Astrocyte (in vitro differentiated cells and primary cell): ENCODE data around the gene DGKH. TPM values are rescaled to one million over a fixed set of nuclear protein-coding genes. Genes with fewer than 3 reads are reported as not detected.

Experiments used
- DNase-seq: peaks from one replicate; pipeline ENCODE4 v3.0.0-alpha.2; 2010; ENCODE audit warnings: low read depth
- FAIRE-seq: peaks from 2 replicates; lab custom pipeline; 2011; peaks lifted over from hg19 to GRCh38; lab: Jason Lieb, UNC
- H2AFZ ChIP-seq: 2 replicates; pipeline ENCODE4 v1.6.0; 2012; ENCODE audit warnings: low read depth, low read length, inconsistent platforms
- H3K27ac ChIP-seq: 2 replicates; pipeline ENCODE4 v1.5.1; 2011; ENCODE audit warnings: low read depth, low read length, inconsistent platforms
- H3K27me3 ChIP-seq: 2 replicates; pipeline ENCODE4 v1.6.0; 2011; ENCODE audit warnings: low read length, inconsistent platforms; ENCODE audit not compliant: insufficient read depth
- H3K36me3 ChIP-seq: 2 replicates; pipeline ENCODE4 v1.5.1; 2011; ENCODE audit warnings: low read length, inconsistent platforms; ENCODE audit not compliant: insufficient read depth
- H3K4me1 ChIP-seq: 2 replicates; pipeline ENCODE4 v1.5.1; 2011; ENCODE audit warnings: low read length, inconsistent platforms; ENCODE audit not compliant: insufficient read depth
- H3K4me2 ChIP-seq: 2 replicates; pipeline ENCODE4 v1.6.0; 2012; ENCODE audit warnings: low read length, inconsistent platforms
- H3K4me3 ChIP-seq: 2 replicates; pipeline ENCODE4 v1.5.1; 2011; ENCODE audit warnings: low read depth, mild to moderate bottlenecking, low read length, inconsistent platforms; ENCODE audit not compliant: insufficient read depth
- H3K79me2 ChIP-seq: 2 replicates; pipeline ENCODE4 v1.6.0; 2012; ENCODE audit warnings: mild to moderate bottlenecking, low read length, inconsistent platforms; ENCODE audit not compliant: insufficient read depth
- H3K9ac ChIP-seq: 2 replicates; pipeline ENCODE4 v1.6.0; 2012; ENCODE audit warnings: mild to moderate bottlenecking, low read length, inconsistent platforms
- H3K9me3 ChIP-seq: 2 replicates; pipeline ENCODE4 v1.5.1; 2012; ENCODE audit warnings: low read depth, mild to moderate bottlenecking, low read length, inconsistent platforms; ENCODE audit not compliant: insufficient read depth
- H4K20me1 ChIP-seq: 2 replicates; pipeline ENCODE4 v1.6.0; 2012; ENCODE audit warnings: low read length, inconsistent platforms; ENCODE audit not compliant: insufficient read depth
- H3K27ac Mint-ChIP-seq: one replicate; pipeline ENCODE4 v1.8.0; 2021; ENCODE audit warnings: mild to moderate bottlenecking, mixed read lengths; ENCODE audit not compliant: unreplicated experiment
- H3K27me3 Mint-ChIP-seq: one replicate; pipeline ENCODE4 v1.8.0; 2021; ENCODE audit warnings: low read depth, mixed read lengths; ENCODE audit not compliant: unreplicated experiment
- H3K36me3 Mint-ChIP-seq: one replicate; pipeline ENCODE4 v1.8.0; 2021; ENCODE audit warnings: low read depth, mixed read lengths; ENCODE audit not compliant: unreplicated experiment
- H3K4me1 Mint-ChIP-seq: one replicate; pipeline ENCODE4 v1.8.0; 2021; ENCODE audit warnings: low read depth, mixed read lengths; ENCODE audit not compliant: unreplicated experiment
- H3K4me3 Mint-ChIP-seq: one replicate; pipeline ENCODE4 v1.8.0; 2021; ENCODE audit warnings: mild to moderate bottlenecking, moderate library complexity, mixed read lengths; ENCODE audit not compliant: unreplicated experiment
- H3K9me3 Mint-ChIP-seq: one replicate; pipeline ENCODE4 v1.8.0; 2021; ENCODE audit warnings: mild to moderate bottlenecking, mixed read lengths; ENCODE audit not compliant: unreplicated experiment
- CTCF ChIP-seq: IDR thresholded peaks from 2 replicates; pipeline ENCODE4 v1.5.1; 2011; ENCODE audit warnings: low read depth, mild to moderate bottlenecking, inconsistent platforms, low read length, moderate library complexity; ENCODE audit not compliant: insufficient read depth
- EZH2 ChIP-seq: IDR thresholded peaks from 2 replicates; pipeline ENCODE4 v1.6.1; 2012; ENCODE audit warnings: mild to moderate bottlenecking, low read length, inconsistent platforms; ENCODE audit not compliant: insufficient read depth
- total RNA-seq: library from RNA; stranded (reverse); gene quantifications from 2 replicates; pipeline ENCODE4 v1.2.1, GENCODE V29; 2021

Gene DGKH
- total RNA-seq, 1 donor from 2014 or later: 16.4 TPM

GRCh38 chr13:42129033-42129432, 80.6 kb downstream of the DGKH start:
- Histone ChIP-seq H3K36me3 (no peaks in the 10 kb centered on the region), H3K27me3 (no peaks in the 10 kb centered on the region), H3K4me1 (peaks cover 4% of the 10 kb centered on the region), H3K9me3 (no peaks in the 10 kb centered on the region), H3K4me2 (no peak overlapping the region), H4K20me1 (peaks cover 8% of the 10 kb centered on the region), H3K4me3 (no peak overlapping the region), H2AFZ (no peak overlapping the region), H3K9ac (no peak overlapping the region), H3K79me2 (peaks cover 7% of the 10 kb centered on the region), H3K27ac (no peak overlapping the region)
- DNase-seq (no peak), FAIRE-seq (no peak)
- no peak overlapping the region for H3K4me3 Mint-ChIP-seq
- no peak overlapping the region for H3K27ac Mint-ChIP-seq
- H3K4me1 Mint-ChIP-seq: peaks cover 6% of the 10 kb centered on the region
- no peaks in the 10 kb centered on the region for H3K27me3 Mint-ChIP-seq
- H3K36me3 Mint-ChIP-seq: peaks cover 7% of the 10 kb centered on the region
- no peaks in the 10 kb centered on the region for H3K9me3 Mint-ChIP-seq
- TF ChIP-seq CTCF (no peak), EZH2 (no peak)

GRCh38 chr13:42136518-42136917, 88.1 kb downstream of the DGKH start:
- no peak overlapping the region for H3K27ac Mint-ChIP-seq
- H3K4me1 Mint-ChIP-seq: peaks cover 25% of the 10 kb centered on the region
- H4K20me1 ChIP-seq: peaks cover 4% of the 10 kb centered on the region
- no peak overlapping the region for H3K9ac ChIP-seq
- no peaks in the 10 kb centered on the region for H3K36me3 ChIP-seq
- no peak overlapping the region for H3K4me2 ChIP-seq
- no peaks in the 10 kb centered on the region for H3K9me3 ChIP-seq
- H2AFZ ChIP-seq: no peak overlapping the region
- no peaks in the 10 kb centered on the region for H3K79me2 ChIP-seq
- H3K27me3 ChIP-seq: no peaks in the 10 kb centered on the region
- no peaks in the 10 kb centered on the region for H3K9me3 Mint-ChIP-seq
- peaks cover 1% of the 10 kb centered on the region for H3K36me3 Mint-ChIP-seq
- no peak for TF ChIP-seq CTCF
- TF ChIP-seq EZH2: no peak
- H3K4me3 ChIP-seq: no peak overlapping the region
- FAIRE-seq (no peak), DNase-seq (no peak)
- no peak overlapping the region for H3K4me3 Mint-ChIP-seq
- no peaks in the 10 kb centered on the region for H3K27me3 Mint-ChIP-seq
- H3K4me1 ChIP-seq: peaks cover 12% of the 10 kb centered on the region
- H3K27ac ChIP-seq: no peak overlapping the region

GRCh38 chr13:42137856-42138537, 89.5 kb downstream of the DGKH start:
- TF ChIP-seq EZH2 (no peak), CTCF (no peak)
- H3K4me1 ChIP-seq: peaks cover 12% of the 10 kb centered on the region
- H4K20me1 ChIP-seq: peaks cover 4% of the 10 kb centered on the region
- H3K4me3 Mint-ChIP-seq: no peak overlapping the region
- H3K27me3 ChIP-seq: no peaks in the 10 kb centered on the region
- peaks cover 2% of the 10 kb centered on the region for H3K9me3 Mint-ChIP-seq
- no peaks in the 10 kb centered on the region for H3K79me2 ChIP-seq
- no peaks in the 10 kb centered on the region for H3K27me3 Mint-ChIP-seq
- H3K9me3 ChIP-seq: no peaks in the 10 kb centered on the region
- H3K36me3 Mint-ChIP-seq: peaks cover 4% of the 10 kb centered on the region
- DNase-seq: peak; percentile 32
- H3K27ac ChIP-seq: no peak overlapping the region
- H3K9ac ChIP-seq: no peak overlapping the region
- no peak for FAIRE-seq
- no peak overlapping the region for H3K4me3 ChIP-seq
- H3K36me3 ChIP-seq: no peaks in the 10 kb centered on the region
- H3K4me1 Mint-ChIP-seq: peaks cover 25% of the 10 kb centered on the region
- peak overlapping the region; percentile 22 for H3K27ac Mint-ChIP-seq
- no peak overlapping the region for H2AFZ ChIP-seq
- H3K4me2 ChIP-seq: no peak overlapping the region
